Suprapubic skin (tissue), 4 donors: ENCODE data around the gene AFP. TPM values are rescaled to one million over a fixed set of nuclear protein-coding genes. Genes with fewer than 3 reads are reported as not detected.

Source experiments
- DNase-seq, 2 donors: peaks; one replicate each; pipeline ENCODE4 v3.0.0-alpha.2; 2019; ENCODE audit warnings: low spot score in 2 of 2
- H3K27ac ChIP-seq: fragments of 200-600 bp; sonication (generic); one replicate; pipeline ENCODE4 v1.5.1; 2019
- H3K27me3 ChIP-seq: fragments of 200-600 bp; sonication (generic); one replicate; pipeline ENCODE4 v1.5.1; 2019
- H3K36me3 ChIP-seq: fragments of 200-600 bp; sonication (generic); one replicate; pipeline ENCODE4 v1.5.1; 2019
- H3K4me1 ChIP-seq: fragments of 200-600 bp; sonication (generic); one replicate; pipeline ENCODE4 v1.5.1; 2019
- H3K4me3 ChIP-seq: fragments of 200-600 bp; sonication (generic); one replicate; pipeline ENCODE4 v1.5.1; 2019; ENCODE audit warnings: mild to moderate bottlenecking
- H3K9me3 ChIP-seq: fragments of 200-600 bp; sonication (generic); one replicate; pipeline ENCODE4 v1.5.1; 2019
- EP300 ChIP-seq: sonication (generic); formaldehyde crosslinking; IDR thresholded peaks from one replicate; pipeline ENCODE4 v1.6.1; 2017; ENCODE audit warnings: antibody characterized with exemption
- POLR2A ChIP-seq, 2 donors: fragments of 450-650 bp; IDR thresholded peaks; one replicate each; pipeline ENCODE4 v1.6.1; 2017; ENCODE audit warnings: antibody characterized with exemption in 2 of 2, mild to moderate bottlenecking in 2 of 2, moderate library complexity in 2 of 2
- POLR2AphosphoS5 ChIP-seq, 3 donors: sonication (generic); formaldehyde crosslinking; IDR thresholded peaks; one replicate each; pipeline ENCODE4 v1.6.1; 2017; ENCODE audit warnings: antibody characterized with exemption in 3 of 3
- WGBS: methylation state at CpG from one replicate; pipeline ENCODE4 v1.1.5; 2018; 5-methylcytosine and 5-hydroxymethylcytosine counted together
- total RNA-seq, 4 donors: library from RNA; depleted of rRNA; stranded (reverse); fragments of >200 nt; gene quantifications; one replicate each; pipeline ENCODE4 v1.1.0, GENCODE V29; 2016
- TF ChIP-seq, protein P1 (sequence below), 2 donors: fragments of 200-600 bp in 1 of 2; fragments of 450-650 bp in 1 of 2; sonication (generic) in 1 of 2; IDR thresholded peaks; one replicate each; pipeline ENCODE4 v1.5.1; 2016 to 2019; ENCODE audit warnings: antibody characterized with exemption in 2 of 2, mild to moderate bottlenecking in 1 of 2, moderate library complexity in 1 of 2

The AFP gene
- total RNA-seq, 4 donors from 2014 or later: not detected

DNA sequence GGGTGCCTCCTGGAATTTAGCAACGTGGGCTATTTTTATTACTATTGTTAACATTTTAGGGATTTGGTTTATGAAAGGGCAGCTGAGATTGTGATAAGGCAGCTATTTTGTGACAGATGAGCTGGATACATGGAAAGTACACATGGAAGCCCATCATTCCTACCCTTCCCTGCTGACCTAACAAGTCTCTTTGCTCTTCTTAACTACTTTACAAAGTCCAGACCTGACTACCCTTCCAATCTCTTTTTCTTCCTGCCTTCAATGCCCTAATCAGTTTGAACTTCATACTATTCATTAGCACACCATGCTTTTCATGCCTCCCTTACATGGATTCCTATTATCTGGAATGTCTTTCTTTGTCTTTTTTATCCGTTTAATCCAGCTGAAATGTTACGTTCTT is 9.4 kb upstream of the AFP start:
- WGBS: 79% methylated on average over 3 of the region's 3 CpGs
- no peak for DNase-seq
- Histone ChIP-seq H3K9me3 (no peaks in the 10 kb centered on the region), H3K27ac (no peak overlapping the region), H3K27me3 (no peaks in the 10 kb centered on the region), H3K4me3 (no peak overlapping the region), H3K36me3 (no peaks in the 10 kb centered on the region), H3K4me1 (no peaks in the 10 kb centered on the region)
- no peak for TF ChIP-seq POLR2A (IDR thresholded peaks at IDR 0.05)
- TF ChIP-seq EP300: no peak

DNA sequence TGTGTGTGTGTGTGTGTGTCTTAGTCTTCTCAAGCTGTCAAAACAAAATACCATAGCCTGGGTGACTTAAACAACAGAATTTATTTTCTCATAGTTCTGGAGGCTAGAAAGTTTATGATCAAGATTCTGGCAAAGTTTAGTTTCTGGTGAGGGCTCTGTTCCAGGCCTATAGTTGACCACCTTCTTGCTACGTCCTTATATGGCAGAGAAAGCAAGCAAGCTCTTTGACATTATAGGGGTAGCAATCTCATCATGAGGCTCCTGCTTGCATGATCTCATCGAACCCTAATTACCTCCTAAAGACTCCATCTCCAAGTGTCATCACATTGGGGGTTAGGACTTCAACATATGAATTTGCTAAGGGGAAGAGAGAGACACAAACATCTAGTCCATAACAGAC is 6.9 kb upstream of the AFP start:
- Histone ChIP-seq H3K27me3 (no peaks in the 10 kb centered on the region), H3K36me3 (no peaks in the 10 kb centered on the region), H3K27ac (no peak overlapping the region), H3K4me3 (no peak overlapping the region), H3K9me3 (no peaks in the 10 kb centered on the region), H3K4me1 (no peaks in the 10 kb centered on the region)
- WGBS: 84% methylated on average over 2 of the region's 2 CpGs
- no peak for DNase-seq
- TF ChIP-seq, protein P1, sequence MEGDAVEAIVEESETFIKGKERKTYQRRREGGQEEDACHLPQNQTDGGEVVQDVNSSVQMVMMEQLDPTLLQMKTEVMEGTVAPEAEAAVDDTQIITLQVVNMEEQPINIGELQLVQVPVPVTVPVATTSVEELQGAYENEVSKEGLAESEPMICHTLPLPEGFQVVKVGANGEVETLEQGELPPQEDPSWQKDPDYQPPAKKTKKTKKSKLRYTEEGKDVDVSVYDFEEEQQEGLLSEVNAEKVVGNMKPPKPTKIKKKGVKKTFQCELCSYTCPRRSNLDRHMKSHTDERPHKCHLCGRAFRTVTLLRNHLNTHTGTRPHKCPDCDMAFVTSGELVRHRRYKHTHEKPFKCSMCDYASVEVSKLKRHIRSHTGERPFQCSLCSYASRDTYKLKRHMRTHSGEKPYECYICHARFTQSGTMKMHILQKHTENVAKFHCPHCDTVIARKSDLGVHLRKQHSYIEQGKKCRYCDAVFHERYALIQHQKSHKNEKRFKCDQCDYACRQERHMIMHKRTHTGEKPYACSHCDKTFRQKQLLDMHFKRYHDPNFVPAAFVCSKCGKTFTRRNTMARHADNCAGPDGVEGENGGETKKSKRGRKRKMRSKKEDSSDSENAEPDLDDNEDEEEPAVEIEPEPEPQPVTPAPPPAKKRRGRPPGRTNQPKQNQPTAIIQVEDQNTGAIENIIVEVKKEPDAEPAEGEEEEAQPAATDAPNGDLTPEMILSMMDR (IDR thresholded peaks at IDR 0.05): no peak
- TF ChIP-seq POLR2A (IDR thresholded peaks at IDR 0.05): no peak
- TF ChIP-seq POLR2AphosphoS5 (IDR thresholded peaks at IDR 0.05): no peak
- TF ChIP-seq EP300: no peak

DNA sequence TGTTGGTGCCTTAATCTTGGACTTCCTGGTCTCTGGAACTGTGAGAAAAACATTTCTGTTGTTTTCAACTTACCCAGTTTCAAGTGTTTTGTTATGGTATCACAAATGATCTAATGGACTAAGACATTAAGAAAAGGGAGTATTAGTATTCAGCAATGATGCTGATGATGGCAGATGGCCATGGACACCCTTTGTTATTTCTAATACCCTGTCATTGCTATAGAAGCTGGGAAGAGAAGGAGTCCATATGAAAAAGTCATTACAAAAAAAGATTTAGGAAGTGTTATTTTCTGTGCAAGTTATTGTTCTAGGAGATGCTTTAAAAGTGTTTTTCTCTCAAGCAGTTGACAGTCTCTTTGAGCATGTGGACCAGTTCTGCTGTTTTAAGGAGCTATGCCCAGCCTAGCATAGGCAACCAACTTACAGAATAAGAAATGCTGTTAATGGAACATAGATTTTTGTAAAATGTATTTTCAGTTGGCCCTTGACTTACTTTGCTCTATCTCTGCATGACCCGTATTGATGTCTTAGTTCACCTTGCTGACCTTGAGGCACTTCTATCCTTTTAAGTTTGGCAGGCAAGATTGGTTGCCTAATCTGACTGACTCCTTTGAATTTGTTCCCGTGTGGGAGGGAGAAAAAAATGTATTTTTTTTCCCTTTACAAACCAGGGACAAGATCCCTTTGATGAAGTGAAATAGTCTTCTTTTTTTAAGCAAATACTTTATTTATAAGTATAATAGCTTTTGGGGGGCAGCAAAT is 6.0 kb upstream of the AFP start:
- no peak overlapping the region for H3K4me3 ChIP-seq
- WGBS: 45% methylated on average over 2 of the region's 2 CpGs
- H3K4me1 ChIP-seq: no peaks in the 10 kb centered on the region
- H3K27ac ChIP-seq: no peak overlapping the region
- TF ChIP-seq EP300: no peak
- no peaks in the 10 kb centered on the region for H3K27me3 ChIP-seq
- no peaks in the 10 kb centered on the region for H3K36me3 ChIP-seq
- no peak for DNase-seq
- H3K9me3 ChIP-seq: no peaks in the 10 kb centered on the region

DNA sequence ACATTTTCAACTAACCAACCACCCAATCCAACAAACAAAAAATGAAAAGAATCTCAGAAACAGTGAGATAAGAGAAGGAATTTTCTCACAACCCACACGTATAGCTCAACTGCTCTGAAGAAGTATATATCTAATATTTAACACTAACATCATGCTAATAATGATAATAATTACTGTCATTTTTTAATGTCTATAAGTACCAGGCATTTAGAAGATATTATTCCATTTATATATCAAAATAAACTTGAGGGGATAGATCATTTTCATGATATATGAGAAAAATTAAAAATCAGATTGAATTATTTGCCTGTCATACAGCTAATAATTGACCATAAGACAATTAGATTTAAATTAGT is 4.2 kb upstream of the AFP start:
- TF ChIP-seq EP300: no peak
- TF ChIP-seq POLR2AphosphoS5 (IDR thresholded peaks at IDR 0.05): no peak
- no peak for TF ChIP-seq POLR2A (IDR thresholded peaks at IDR 0.05)
- TF ChIP-seq, protein P1 (IDR thresholded peaks at IDR 0.05): no peak
- Histone ChIP-seq H3K9me3 (no peaks in the 10 kb centered on the region), H3K4me3 (no peak overlapping the region), H3K27ac (no peak overlapping the region), H3K27me3 (no peaks in the 10 kb centered on the region), H3K36me3 (no peaks in the 10 kb centered on the region), H3K4me1 (no peaks in the 10 kb centered on the region)
- DNase-seq: no peak
- WGBS: 75% methylated on average over 1 of the region's 1 CpG

DNA sequence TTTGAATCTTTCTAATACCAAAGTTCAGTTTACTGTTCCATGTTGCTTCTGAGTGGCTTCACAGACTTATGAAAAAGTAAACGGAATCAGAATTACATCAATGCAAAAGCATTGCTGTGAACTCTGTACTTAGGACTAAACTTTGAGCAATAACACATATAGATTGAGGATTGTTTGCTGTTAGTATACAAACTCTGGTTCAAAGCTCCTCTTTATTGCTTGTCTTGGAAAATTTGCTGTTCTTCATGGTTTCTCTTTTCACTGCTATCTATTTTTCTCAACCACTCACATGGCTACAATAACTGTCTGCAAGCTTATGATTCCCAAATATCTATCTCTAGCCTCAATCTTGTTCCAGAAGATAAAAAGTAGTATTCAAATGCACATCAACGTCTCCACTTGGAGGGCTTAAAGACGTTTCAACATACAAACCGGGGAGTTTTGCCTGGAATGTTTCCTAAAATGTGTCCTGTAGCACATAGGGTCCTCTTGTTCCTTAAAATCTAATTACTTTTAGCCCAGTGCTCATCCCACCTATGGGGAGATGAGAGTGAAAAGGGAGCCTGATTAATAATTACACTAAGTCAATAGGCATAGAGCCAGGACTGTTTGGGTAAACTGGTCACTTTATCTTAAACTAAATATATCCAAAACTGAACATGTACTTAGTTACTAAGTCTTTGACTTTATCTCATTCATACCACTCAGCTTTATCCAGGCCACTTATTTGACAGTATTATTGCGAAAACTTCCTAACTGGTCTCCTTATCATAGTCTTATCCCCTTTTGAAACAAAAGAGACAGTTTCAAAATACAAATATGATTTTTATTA is 3.6 kb upstream of the AFP start:
- H3K4me3 ChIP-seq: no peak overlapping the region
- no peaks in the 10 kb centered on the region for H3K9me3 ChIP-seq
- no peaks in the 10 kb centered on the region for H3K27me3 ChIP-seq
- no peak for DNase-seq
- TF ChIP-seq, protein P1 (IDR thresholded peaks at IDR 0.05): no peak
- TF ChIP-seq POLR2A (IDR thresholded peaks at IDR 0.05) (no peak), POLR2AphosphoS5 (IDR thresholded peaks at IDR 0.05) (no peak), EP300 (no peak)
- H3K27ac ChIP-seq: no peak overlapping the region
- no peaks in the 10 kb centered on the region for H3K4me1 ChIP-seq
- WGBS: 80% methylated on average over 5 of the region's 5 CpGs
- no peaks in the 10 kb centered on the region for H3K36me3 ChIP-seq

DNA sequence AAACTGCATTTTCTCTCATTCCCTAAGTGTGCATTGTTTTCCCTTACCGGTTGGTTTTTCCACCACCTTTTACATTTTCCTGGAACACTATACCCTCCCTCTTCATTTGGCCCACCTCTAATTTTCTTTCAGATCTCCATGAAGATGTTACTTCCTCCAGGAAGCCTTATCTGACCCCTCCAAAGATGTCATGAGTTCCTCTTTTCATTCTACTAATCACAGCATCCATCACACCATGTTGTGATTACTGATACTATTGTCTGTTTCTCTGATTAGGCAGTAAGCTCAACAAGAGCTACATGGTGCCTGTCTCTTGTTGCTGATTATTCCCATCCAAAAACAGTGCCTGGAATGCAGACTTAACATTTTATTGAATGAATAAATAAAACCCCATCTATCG is 2.9 kb upstream of the AFP start:
- no peaks in the 10 kb centered on the region for H3K27me3 ChIP-seq
- no peak for DNase-seq
- 80% methylated on average over 2 of the region's 2 CpGs for WGBS
- H3K9me3 ChIP-seq: no peaks in the 10 kb centered on the region
- H3K4me3 ChIP-seq: no peak overlapping the region
- no peaks in the 10 kb centered on the region for H3K4me1 ChIP-seq
- no peak overlapping the region for H3K27ac ChIP-seq
- TF ChIP-seq EP300 (no peak), POLR2A (IDR thresholded peaks at IDR 0.05) (no peak), POLR2AphosphoS5 (IDR thresholded peaks at IDR 0.05) (no peak)
- TF ChIP-seq, protein P1 (IDR thresholded peaks at IDR 0.05): no peak
- no peaks in the 10 kb centered on the region for H3K36me3 ChIP-seq
